H1 (cell line): ENCODE measurements around the gene PCBP2. TPM values are rescaled to one million over a fixed set of nuclear protein-coding genes. Genes with fewer than 3 reads are reported as not detected.

Experiments
- ATF3 ChIP-seq: IDR thresholded peaks from 2 replicates; pipeline ENCODE4 v1.6.1; 2011; ENCODE audit warnings: low read depth, mild to moderate bottlenecking, low read length; ENCODE audit not compliant: insufficient read depth
- CBX8 ChIP-seq: fragments of 300-800, 300-1000 bp; sonication (generic); IDR thresholded peaks from 2 replicates; pipeline ENCODE4 v1.7.1; 2016; ENCODE audit warnings: low read depth, low read length, borderline replicate concordance
- SIX5 ChIP-seq: IDR thresholded peaks from 2 replicates; pipeline ENCODE4 v1.6.1; 2011; ENCODE audit warnings: mild to moderate bottlenecking, low read depth, low read length
- polyA plus RNA-seq, 7 experiments: library from polyadenylated mRNA; depleted of rRNA in 3 of 7; stranded (reverse) in 5 of 7; unstranded in 2 of 7; fragments of >200 nt in 5 of 7; fragments of 200-250 nt in 2 of 7; gene quantifications; 1 replicate in 5 of 7; 2 replicates in 1 of 7; 4 replicates in 1 of 7; pipeline versions ENCODE4 v1.2.1 to v1.2.3, GENCODE V29; 2011 to 2013; ENCODE audit warnings: missing spikeins in 2 of 7, mixed read lengths in 2 of 7
- total RNA-seq: library from RNA; stranded (reverse); fragmentation: NEBNext Ultra II Directional; extraction: Animal tissue kit (Norgen Biotek cat#: 25700); gene quantifications from 2 replicates; pipeline ENCODE4 v1.2.1, GENCODE V29; 2021
- TF ChIP-seq, protein P1 (sequence below): fragments of 300-600 bp; sonication (generic); IDR thresholded peaks from 2 replicates; pipeline ENCODE4 v1.7.1; 2012; ENCODE audit warnings: low read length, moderate library complexity, mild to moderate bottlenecking, inconsistent platforms; ENCODE audit not compliant: insufficient replicate concordance

The PCBP2 gene
- total and polyA plus RNA-seq, 2 of the 8 experiments (the other 6 are each of a cell fraction or from before 2014, with no cell fraction given) = 470 to 1,123 TPM

DNA sequence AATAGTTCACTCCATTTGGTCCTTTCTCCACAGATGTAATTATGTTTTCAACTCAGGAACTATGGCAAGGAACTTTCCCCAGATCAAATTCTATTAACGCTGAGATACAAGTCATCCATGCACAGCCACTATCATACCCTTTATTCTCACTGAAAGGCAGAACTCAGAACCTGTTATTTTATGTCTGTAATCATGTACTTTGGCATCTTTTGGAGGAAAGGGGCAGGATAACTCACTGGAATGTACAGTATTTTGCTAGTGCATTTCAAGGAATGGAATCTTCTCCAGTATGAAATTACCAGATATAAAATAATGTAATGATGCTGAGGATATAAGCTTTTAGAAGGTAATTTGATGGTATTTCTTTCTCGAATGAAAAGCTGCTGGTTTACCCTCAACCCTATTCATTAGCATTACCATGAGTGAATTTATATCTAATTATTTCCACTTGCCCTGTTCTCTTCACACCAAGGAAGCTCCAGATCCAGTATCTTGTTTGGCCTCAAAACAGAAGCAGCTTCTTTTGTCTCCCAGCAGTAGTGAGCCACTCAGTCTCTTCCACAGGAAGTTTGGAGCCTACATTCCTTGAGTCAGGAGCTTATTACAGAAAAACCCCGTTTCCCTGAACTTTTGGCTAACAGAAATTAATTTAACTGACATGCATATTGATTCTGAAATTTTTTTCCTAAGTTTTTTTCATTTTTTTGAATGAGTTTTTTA, 38.3 kb upstream of the PCBP2 start (continued):
- TF ChIP-seq, protein P1, sequence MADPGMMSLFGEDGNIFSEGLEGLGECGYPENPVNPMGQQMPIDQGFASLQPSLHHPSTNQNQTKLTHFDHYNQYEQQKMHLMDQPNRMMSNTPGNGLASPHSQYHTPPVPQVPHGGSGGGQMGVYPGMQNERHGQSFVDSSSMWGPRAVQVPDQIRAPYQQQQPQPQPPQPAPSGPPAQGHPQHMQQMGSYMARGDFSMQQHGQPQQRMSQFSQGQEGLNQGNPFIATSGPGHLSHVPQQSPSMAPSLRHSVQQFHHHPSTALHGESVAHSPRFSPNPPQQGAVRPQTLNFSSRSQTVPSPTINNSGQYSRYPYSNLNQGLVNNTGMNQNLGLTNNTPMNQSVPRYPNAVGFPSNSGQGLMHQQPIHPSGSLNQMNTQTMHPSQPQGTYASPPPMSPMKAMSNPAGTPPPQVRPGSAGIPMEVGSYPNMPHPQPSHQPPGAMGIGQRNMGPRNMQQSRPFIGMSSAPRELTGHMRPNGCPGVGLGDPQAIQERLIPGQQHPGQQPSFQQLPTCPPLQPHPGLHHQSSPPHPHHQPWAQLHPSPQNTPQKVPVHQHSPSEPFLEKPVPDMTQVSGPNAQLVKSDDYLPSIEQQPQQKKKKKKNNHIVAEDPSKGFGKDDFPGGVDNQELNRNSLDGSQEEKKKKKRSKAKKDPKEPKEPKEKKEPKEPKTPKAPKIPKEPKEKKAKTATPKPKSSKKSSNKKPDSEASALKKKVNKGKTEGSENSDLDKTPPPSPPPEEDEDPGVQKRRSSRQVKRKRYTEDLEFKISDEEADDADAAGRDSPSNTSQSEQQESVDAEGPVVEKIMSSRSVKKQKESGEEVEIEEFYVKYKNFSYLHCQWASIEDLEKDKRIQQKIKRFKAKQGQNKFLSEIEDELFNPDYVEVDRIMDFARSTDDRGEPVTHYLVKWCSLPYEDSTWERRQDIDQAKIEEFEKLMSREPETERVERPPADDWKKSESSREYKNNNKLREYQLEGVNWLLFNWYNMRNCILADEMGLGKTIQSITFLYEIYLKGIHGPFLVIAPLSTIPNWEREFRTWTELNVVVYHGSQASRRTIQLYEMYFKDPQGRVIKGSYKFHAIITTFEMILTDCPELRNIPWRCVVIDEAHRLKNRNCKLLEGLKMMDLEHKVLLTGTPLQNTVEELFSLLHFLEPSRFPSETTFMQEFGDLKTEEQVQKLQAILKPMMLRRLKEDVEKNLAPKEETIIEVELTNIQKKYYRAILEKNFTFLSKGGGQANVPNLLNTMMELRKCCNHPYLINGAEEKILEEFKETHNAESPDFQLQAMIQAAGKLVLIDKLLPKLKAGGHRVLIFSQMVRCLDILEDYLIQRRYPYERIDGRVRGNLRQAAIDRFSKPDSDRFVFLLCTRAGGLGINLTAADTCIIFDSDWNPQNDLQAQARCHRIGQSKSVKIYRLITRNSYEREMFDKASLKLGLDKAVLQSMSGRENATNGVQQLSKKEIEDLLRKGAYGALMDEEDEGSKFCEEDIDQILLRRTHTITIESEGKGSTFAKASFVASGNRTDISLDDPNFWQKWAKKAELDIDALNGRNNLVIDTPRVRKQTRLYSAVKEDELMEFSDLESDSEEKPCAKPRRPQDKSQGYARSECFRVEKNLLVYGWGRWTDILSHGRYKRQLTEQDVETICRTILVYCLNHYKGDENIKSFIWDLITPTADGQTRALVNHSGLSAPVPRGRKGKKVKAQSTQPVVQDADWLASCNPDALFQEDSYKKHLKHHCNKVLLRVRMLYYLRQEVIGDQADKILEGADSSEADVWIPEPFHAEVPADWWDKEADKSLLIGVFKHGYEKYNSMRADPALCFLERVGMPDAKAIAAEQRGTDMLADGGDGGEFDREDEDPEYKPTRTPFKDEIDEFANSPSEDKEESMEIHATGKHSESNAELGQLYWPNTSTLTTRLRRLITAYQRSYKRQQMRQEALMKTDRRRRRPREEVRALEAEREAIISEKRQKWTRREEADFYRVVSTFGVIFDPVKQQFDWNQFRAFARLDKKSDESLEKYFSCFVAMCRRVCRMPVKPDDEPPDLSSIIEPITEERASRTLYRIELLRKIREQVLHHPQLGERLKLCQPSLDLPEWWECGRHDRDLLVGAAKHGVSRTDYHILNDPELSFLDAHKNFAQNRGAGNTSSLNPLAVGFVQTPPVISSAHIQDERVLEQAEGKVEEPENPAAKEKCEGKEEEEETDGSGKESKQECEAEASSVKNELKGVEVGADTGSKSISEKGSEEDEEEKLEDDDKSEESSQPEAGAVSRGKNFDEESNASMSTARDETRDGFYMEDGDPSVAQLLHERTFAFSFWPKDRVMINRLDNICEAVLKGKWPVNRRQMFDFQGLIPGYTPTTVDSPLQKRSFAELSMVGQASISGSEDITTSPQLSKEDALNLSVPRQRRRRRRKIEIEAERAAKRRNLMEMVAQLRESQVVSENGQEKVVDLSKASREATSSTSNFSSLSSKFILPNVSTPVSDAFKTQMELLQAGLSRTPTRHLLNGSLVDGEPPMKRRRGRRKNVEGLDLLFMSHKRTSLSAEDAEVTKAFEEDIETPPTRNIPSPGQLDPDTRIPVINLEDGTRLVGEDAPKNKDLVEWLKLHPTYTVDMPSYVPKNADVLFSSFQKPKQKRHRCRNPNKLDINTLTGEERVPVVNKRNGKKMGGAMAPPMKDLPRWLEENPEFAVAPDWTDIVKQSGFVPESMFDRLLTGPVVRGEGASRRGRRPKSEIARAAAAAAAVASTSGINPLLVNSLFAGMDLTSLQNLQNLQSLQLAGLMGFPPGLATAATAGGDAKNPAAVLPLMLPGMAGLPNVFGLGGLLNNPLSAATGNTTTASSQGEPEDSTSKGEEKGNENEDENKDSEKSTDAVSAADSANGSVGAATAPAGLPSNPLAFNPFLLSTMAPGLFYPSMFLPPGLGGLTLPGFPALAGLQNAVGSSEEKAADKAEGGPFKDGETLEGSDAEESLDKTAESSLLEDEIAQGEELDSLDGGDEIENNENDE = no peak
- TF ChIP-seq ATF3 = no peak
- TF ChIP-seq CBX8 = no peak
- TF ChIP-seq SIX5 = no peak
